ENCODE results near the gene TATDN3.

The TATDN3 gene

DNA sequence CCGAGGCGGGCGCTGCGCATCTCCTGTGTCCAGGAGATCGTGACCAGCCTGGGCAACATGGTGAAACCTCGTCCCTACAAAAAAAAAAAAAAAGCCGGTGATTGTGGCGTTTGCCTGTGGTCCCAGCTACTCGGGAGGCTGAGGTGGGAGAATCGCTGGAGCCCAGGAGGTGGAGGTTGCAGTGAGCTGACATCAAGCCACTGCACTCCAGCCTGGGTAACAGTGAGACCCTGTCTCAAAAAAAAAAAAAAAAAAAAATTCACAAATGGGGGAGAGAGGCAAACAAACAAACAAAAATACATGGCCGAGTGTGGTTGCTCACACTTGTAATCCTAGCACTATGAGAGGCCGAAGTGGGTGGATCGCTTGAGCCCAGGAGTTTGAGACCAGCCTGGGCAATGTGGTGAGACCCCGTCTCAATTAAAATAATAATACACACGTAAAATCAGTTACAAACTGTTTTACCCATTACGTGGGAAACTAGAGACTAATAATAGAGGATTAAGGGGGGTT lies 758 bp downstream of the TATDN3 start:
- ATAC-seq (ENCODE audit: insufficient read depth, low read depth) (no peak), DNase-seq (no peak)
- Histone ChIP-seq H3K36me3 (ENCODE audit: insufficient read depth, low read length) (peaks cover 14% of the 10 kb centered on the region), H3K27ac (ENCODE audit: low read length) (peak overlapping the region; percentile 72), H4K20me1 (ENCODE audit: insufficient read depth, low read length) (no peaks in the 10 kb centered on the region), H3K4me2 (ENCODE audit: insufficient read depth, low read length) (peak overlapping the region; percentile 78), H3K9ac (ENCODE audit: low read depth, low read length) (peak overlapping the region; percentile 80), H3K4me1 (ENCODE audit: insufficient read depth, low read length) (peaks cover 55% of the 10 kb centered on the region), H2AFZ (ENCODE audit: low read depth, low read length) (peak overlapping the region; percentile 90), H3K27me3 (ENCODE audit: insufficient read depth, low read length, poor library complexity) (no peaks in the 10 kb centered on the region), H3K4me3 (ENCODE audit: low read depth in 1 of 2, low read length in 2 of 2) (peak overlapping the region; percentile 66 to 68; a peak in 3 of 4 replicates), H3K9me3 (ENCODE audit: insufficient read depth, low read length, severe bottlenecking) (no peaks in the 10 kb centered on the region), H3K79me2 (ENCODE audit: insufficient read depth, low read length) (peaks cover 58% of the 10 kb centered on the region)
- TF ChIP-seq EZH2 (IDR thresholded peaks at IDR 0.05; ENCODE audit: borderline replicate concordance, low read depth, low read length, severe bottlenecking) = no peak
- TF ChIP-seq, protein P1, sequence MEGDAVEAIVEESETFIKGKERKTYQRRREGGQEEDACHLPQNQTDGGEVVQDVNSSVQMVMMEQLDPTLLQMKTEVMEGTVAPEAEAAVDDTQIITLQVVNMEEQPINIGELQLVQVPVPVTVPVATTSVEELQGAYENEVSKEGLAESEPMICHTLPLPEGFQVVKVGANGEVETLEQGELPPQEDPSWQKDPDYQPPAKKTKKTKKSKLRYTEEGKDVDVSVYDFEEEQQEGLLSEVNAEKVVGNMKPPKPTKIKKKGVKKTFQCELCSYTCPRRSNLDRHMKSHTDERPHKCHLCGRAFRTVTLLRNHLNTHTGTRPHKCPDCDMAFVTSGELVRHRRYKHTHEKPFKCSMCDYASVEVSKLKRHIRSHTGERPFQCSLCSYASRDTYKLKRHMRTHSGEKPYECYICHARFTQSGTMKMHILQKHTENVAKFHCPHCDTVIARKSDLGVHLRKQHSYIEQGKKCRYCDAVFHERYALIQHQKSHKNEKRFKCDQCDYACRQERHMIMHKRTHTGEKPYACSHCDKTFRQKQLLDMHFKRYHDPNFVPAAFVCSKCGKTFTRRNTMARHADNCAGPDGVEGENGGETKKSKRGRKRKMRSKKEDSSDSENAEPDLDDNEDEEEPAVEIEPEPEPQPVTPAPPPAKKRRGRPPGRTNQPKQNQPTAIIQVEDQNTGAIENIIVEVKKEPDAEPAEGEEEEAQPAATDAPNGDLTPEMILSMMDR (IDR thresholded peaks at IDR 0.05; ENCODE audit: borderline replicate concordance, extremely low read depth, low read length, poor library complexity, severe bottlenecking) = no peak

- peak; percentile 58 for ATAC-seq (ENCODE audit: insufficient read depth, low read depth)
- H2AFZ ChIP-seq (ENCODE audit: low read depth, low read length) = peak overlapping the region; percentile 62
- peaks cover 40% of the 10 kb centered on the region for H3K4me1 ChIP-seq (ENCODE audit: insufficient read depth, low read length)
- H3K4me2 ChIP-seq (ENCODE audit: insufficient read depth, low read length) = peak overlapping the region; percentile 50
- peak overlapping the region; percentile 16; the same call in 1 of the 2 replicates for H3K9ac ChIP-seq (ENCODE audit: low read depth, low read length)
- TF ChIP-seq, protein P1 (IDR thresholded peaks at IDR 0.05; ENCODE audit: borderline replicate concordance, extremely low read depth, low read length, poor library complexity, severe bottlenecking) = no peak
- no peak for TF ChIP-seq EZH2 (IDR thresholded peaks at IDR 0.05; ENCODE audit: borderline replicate concordance, low read depth, low read length, severe bottlenecking)
- no peaks in the 10 kb centered on the region for H3K9me3 ChIP-seq (ENCODE audit: insufficient read depth, low read length, severe bottlenecking)
- DNase-seq = peak; percentile 29
- H3K4me3 ChIP-seq (ENCODE audit: low read depth in 1 of 2, low read length in 2 of 2) = peak overlapping the region in 1 of 2 experiments; percentile 36; a peak in 1 of 4 replicates
- peaks cover 26% of the 10 kb centered on the region for H3K36me3 ChIP-seq (ENCODE audit: insufficient read depth, low read length)
- peaks cover 37% of the 10 kb centered on the region for H3K79me2 ChIP-seq (ENCODE audit: insufficient read depth, low read length)
- H3K27ac ChIP-seq (ENCODE audit: low read length) = peak overlapping the region; percentile 73
- H3K27me3 ChIP-seq (ENCODE audit: insufficient read depth, low read length, poor library complexity) = no peaks in the 10 kb centered on the region
- no peaks in the 10 kb centered on the region for H4K20me1 ChIP-seq (ENCODE audit: insufficient read depth, low read length)
These were observed 2.9 kb downstream of the TATDN3 start for GRCh38 chr1:212794561-212795014.

- H4K20me1 ChIP-seq (ENCODE audit: insufficient read depth, low read length) = no peaks in the 10 kb centered on the region
These were observed 6.0 kb downstream of the TATDN3 start for GRCh38 chr1:212797681-212798080.

More at GRCh38 chr1:212797681-212798080, 6.0 kb downstream of the TATDN3 start:
- Histone ChIP-seq H3K79me2 (ENCODE audit: insufficient read depth, low read length) (peaks cover 10% of the 10 kb centered on the region), H2AFZ (ENCODE audit: low read depth, low read length) (no peak overlapping the region), H3K4me1 (ENCODE audit: insufficient read depth, low read length) (peaks cover 23% of the 10 kb centered on the region), H3K27me3 (ENCODE audit: insufficient read depth, low read length, poor library complexity) (no peaks in the 10 kb centered on the region), H3K4me2 (ENCODE audit: insufficient read depth, low read length) (no peak overlapping the region), H3K27ac (ENCODE audit: low read length) (no peak overlapping the region), H3K36me3 (ENCODE audit: insufficient read depth, low read length) (peaks cover 43% of the 10 kb centered on the region), H3K9me3 (ENCODE audit: insufficient read depth, low read length, severe bottlenecking) (no peaks in the 10 kb centered on the region), H3K4me3 (ENCODE audit: low read depth in 1 of 2, low read length in 2 of 2) (no peak overlapping the region), H3K9ac (ENCODE audit: low read depth, low read length) (no peak overlapping the region)
- no peak for TF ChIP-seq EZH2 (IDR thresholded peaks at IDR 0.05; ENCODE audit: borderline replicate concordance, low read depth, low read length, severe bottlenecking)
- TF ChIP-seq, protein P1 (IDR thresholded peaks at IDR 0.05; ENCODE audit: borderline replicate concordance, extremely low read depth, low read length, poor library complexity, severe bottlenecking) = no peak
- no peak for ATAC-seq (ENCODE audit: insufficient read depth, low read depth)
- no peak for DNase-seq

Measured in DND-41 (cell line).